Neutrophil (primary cell): ENCODE results near the gene KIAA0232.

Experiments used
- H3K27ac ChIP-seq: fragments of 200-600 bp; sonication (generic); 2 replicates; pipeline ENCODE4 v1.5.1; 2016; ENCODE audit warnings: mild to moderate bottlenecking, moderate library complexity
- H3K27me3 ChIP-seq: fragments of 200-600 bp; sonication (generic); 2 replicates; pipeline ENCODE4 v1.6.0; 2016; ENCODE audit warnings: mild to moderate bottlenecking
- H3K36me3 ChIP-seq: fragments of 200-600 bp; sonication (generic); 2 replicates; pipeline ENCODE4 v1.5.1; 2017
- H3K4me1 ChIP-seq, 2 experiments: fragments of 200-600 bp in 1 of 2; sonication (generic) in 1 of 2; 1 replicate in 1 of 2; 2 replicates in 1 of 2; pipeline versions ENCODE4 v1.5.1 to v1.6.1; 2013 to 2016; ENCODE audit warnings: low read depth in 1 of 2, low read length in 1 of 2, mild to moderate bottlenecking in 1 of 2, moderate library complexity in 1 of 2; ENCODE audit not compliant: control insufficient read depth in 1 of 2, insufficient read depth in 1 of 2
- H3K4me3 ChIP-seq, 2 experiments: fragments of 200-600 bp in 1 of 2; sonication (generic) in 1 of 2; 1 replicate in 1 of 2; 2 replicates in 1 of 2; pipeline ENCODE4 v1.5.1; 2013 to 2016; ENCODE audit warnings: low read depth in 1 of 2, low read length in 1 of 2, mild to moderate bottlenecking in 1 of 2, moderate library complexity in 1 of 2
- H3K9me3 ChIP-seq: fragments of 200-600 bp; sonication (generic); 2 replicates; pipeline ENCODE4 v1.5.1; 2016
- TF ChIP-seq, protein P1 (sequence below): fragments of 200-600 bp; sonication (generic); IDR thresholded peaks from 2 replicates; pipeline ENCODE4 v1.5.1; 2016; ENCODE audit warnings: antibody characterized with exemption

Gene KIAA0232

DNA sequence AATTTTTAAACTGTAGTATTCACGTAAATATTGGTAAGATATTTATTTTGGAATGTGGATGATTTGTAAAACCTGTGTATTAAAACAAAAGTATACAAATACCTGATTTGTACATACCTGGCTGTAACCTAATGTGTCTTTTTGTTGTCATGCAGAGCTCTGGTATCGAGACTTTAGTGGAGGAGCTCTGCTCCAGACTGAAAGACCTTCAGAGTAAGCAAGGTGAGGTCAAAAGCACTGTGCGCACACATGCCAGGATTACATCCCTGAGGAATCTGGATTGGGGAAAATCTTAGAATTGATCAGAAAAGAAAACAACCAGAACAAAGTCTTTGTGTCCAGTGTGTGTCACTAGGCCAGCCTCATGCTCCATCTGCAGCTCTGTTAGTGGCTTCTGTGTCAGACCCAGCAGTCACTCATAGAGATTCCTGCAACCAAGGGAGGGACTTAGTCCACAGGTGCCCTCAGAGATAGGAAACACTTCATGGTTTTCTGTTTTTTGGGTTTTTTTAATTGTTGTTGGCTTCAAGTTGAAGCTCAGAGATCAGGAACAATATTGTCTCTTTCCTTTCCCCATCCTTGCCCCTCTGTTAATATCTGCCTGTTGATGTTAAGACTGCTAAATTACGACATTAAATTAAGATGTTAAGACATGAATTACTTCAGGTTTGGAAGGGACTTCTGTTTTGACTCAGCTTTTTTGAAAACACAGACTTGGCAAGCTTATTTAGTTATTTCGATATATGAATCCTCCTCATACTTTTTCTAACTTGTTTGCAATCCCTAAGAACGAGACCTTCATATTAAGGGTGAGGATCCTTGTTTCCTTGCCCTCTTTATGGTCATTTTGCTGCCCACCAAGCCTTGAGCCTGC lies 74.7 kb downstream of the KIAA0232 start:
- TF ChIP-seq, protein P1, sequence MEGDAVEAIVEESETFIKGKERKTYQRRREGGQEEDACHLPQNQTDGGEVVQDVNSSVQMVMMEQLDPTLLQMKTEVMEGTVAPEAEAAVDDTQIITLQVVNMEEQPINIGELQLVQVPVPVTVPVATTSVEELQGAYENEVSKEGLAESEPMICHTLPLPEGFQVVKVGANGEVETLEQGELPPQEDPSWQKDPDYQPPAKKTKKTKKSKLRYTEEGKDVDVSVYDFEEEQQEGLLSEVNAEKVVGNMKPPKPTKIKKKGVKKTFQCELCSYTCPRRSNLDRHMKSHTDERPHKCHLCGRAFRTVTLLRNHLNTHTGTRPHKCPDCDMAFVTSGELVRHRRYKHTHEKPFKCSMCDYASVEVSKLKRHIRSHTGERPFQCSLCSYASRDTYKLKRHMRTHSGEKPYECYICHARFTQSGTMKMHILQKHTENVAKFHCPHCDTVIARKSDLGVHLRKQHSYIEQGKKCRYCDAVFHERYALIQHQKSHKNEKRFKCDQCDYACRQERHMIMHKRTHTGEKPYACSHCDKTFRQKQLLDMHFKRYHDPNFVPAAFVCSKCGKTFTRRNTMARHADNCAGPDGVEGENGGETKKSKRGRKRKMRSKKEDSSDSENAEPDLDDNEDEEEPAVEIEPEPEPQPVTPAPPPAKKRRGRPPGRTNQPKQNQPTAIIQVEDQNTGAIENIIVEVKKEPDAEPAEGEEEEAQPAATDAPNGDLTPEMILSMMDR: no peak
- no peaks in the 10 kb centered on the region for H3K27me3 ChIP-seq
- no peaks in the 10 kb centered on the region for H3K9me3 ChIP-seq
- peak overlapping the region; percentile 21 for H3K27ac ChIP-seq
- H3K4me3 ChIP-seq: no peak overlapping the region
- H3K36me3 ChIP-seq: peaks cover 48% of the 10 kb centered on the region
- peaks cover 39 to 42% of the 10 kb centered on the region in 2 experiments for H3K4me1 ChIP-seq

DNA sequence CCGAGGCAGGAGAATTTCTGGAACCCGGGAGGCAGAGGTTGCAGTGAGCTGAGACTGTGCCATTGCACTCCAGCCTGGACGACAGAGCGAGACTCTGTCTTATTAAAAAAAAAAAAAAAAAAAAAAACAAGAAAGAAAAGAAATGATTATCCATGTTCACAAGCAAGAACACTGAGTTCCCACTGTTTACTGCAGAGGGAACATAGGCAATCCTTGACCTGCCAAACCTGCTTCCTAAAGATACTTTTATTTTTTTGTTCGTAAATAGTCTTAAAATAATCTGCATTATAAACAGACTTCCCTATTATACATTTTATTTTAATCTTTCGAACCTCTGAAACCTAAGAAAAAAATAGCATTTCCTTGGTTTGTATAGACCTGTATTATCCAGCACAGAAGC lies 76.5 kb downstream of the KIAA0232 start:
- Histone ChIP-seq H3K27ac (no peak overlapping the region), H3K36me3 (peaks cover 66% of the 10 kb centered on the region), H3K27me3 (no peaks in the 10 kb centered on the region), H3K4me1 (peaks cover 21 to 24% of the 10 kb centered on the region in 2 experiments), H3K4me3 (no peak overlapping the region), H3K9me3 (no peaks in the 10 kb centered on the region)
- TF ChIP-seq, protein P1: no peak

DNA sequence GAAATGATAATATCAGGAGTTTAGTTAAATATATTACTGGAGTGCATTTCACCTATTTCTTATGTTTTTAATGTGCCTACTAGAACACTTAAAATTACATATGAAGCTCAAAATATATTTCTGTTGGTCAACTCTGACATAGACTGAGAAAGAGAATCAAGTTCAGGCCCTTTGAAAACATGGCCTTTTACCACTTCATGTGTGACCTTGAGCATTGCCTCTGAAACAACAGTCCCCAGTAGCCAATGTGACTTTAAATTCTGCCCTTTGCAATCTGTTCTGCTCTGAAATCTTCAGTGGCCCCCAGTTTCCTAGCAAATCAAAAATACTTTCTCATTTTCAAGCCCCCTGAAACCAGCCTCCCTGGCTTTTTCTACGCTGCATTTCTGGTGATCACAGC lies 77.0 kb downstream of the KIAA0232 start:
- H3K27me3 ChIP-seq: no peaks in the 10 kb centered on the region
- H3K4me1 ChIP-seq: peaks cover 16 to 19% of the 10 kb centered on the region in 2 experiments
- no peak overlapping the region for H3K27ac ChIP-seq
- H3K9me3 ChIP-seq: no peaks in the 10 kb centered on the region
- H3K36me3 ChIP-seq: peaks cover 71% of the 10 kb centered on the region
- no peak overlapping the region for H3K4me3 ChIP-seq
- TF ChIP-seq, protein P1: no peak

DNA sequence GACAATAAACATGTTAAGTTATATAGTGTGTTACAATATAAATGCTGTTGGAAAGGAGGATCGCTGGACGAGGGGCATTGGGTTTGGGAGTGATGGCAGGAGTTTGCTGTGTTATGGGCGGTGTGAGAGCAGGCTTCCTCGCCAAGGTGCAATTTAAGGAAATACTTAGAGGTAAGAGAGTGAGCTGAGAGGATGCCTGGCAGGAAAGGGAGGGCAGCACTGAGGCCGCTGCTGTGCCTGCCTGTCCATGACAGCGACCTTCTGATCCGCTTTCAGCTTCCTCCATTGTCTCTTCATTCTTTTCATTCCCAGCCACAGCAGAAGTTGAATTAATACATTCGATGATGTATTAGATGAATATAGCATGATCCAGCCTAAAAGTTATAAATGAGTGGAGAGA lies 85.9 kb downstream of the KIAA0232 start:
- H3K36me3 ChIP-seq: peaks cover 87% of the 10 kb centered on the region
- no peak overlapping the region for H3K27ac ChIP-seq
- H3K4me1 ChIP-seq: no peaks in the 10 kb centered on the region
- no peak overlapping the region for H3K4me3 ChIP-seq
- H3K9me3 ChIP-seq: no peaks in the 10 kb centered on the region
- no peaks in the 10 kb centered on the region for H3K27me3 ChIP-seq
- TF ChIP-seq, protein P1: no peak

DNA sequence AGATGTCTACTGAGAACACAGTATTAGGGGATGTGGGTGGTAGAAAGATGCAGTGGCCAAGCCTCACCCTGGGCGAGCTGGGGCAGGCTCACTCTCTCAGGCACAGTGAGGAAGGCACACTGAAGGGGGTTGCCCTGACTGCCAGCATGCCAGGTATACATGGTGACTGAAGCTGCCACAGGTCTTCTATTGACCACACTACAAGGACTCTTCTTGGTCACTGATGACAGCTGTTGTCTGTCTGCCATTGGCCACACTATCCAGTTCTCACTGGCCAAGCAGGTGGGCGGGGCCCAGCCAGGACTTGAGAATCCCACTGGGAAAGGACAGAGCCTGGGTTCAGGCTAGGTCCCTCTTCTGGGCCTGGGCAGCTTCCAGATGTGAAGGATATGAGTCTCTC lies 87.4 kb downstream of the KIAA0232 start:
- Histone ChIP-seq H3K4me3 (no peak overlapping the region), H3K9me3 (no peaks in the 10 kb centered on the region), H3K36me3 (peaks cover 89% of the 10 kb centered on the region), H3K4me1 (peaks cover 11 to 15% of the 10 kb centered on the region in 2 experiments), H3K27ac (peak overlapping the region; percentile 51), H3K27me3 (no peaks in the 10 kb centered on the region)
- TF ChIP-seq, protein P1: no peak
